Mucosa of rectum (tissue), 2 donors: ENCODE measurements around the gene FAM81A.
A peak's percentile ranks its signal among the peaks of the same experiment; 100 is the strongest.

ENCODE experiments used
- H3K27ac ChIP-seq, 2 donors: one replicate each; pipeline ENCODE4 v1.7.0; 2013; ENCODE audit warnings: inconsistent platforms in 2 of 2, low read depth in 2 of 2, low read length in 2 of 2
- H3K27me3 ChIP-seq, 2 donors: one replicate each; pipeline ENCODE4 v1.7.0; 2013; ENCODE audit warnings: low read length in 2 of 2; ENCODE audit not compliant: control insufficient read depth in 2 of 2, insufficient read depth in 2 of 2
- H3K36me3 ChIP-seq, 2 donors: one replicate each; pipeline ENCODE4 v1.7.0; 2013; ENCODE audit warnings: low read length in 2 of 2; ENCODE audit not compliant: control insufficient read depth in 2 of 2, insufficient read depth in 2 of 2
- H3K4me1 ChIP-seq, 2 donors: one replicate each; pipeline ENCODE4 v1.7.0; 2013; ENCODE audit warnings: low read length in 2 of 2, mild to moderate bottlenecking in 1 of 2; ENCODE audit not compliant: control insufficient read depth in 2 of 2, insufficient read depth in 2 of 2
- H3K4me3 ChIP-seq, 2 donors: one replicate each; pipeline ENCODE4 v1.7.0; 2013; ENCODE audit warnings: low read length in 2 of 2
- H3K9ac ChIP-seq, 2 donors: one replicate each; pipeline ENCODE4 v1.7.0; 2013; ENCODE audit warnings: low read length in 2 of 2, low read depth in 1 of 2, mild to moderate bottlenecking in 1 of 2
- H3K9me3 ChIP-seq, 2 donors: one replicate each; pipeline ENCODE4 v1.7.0; 2013; ENCODE audit warnings: low read length in 2 of 2; ENCODE audit not compliant: control insufficient read depth in 2 of 2
- donor health status: healthy.
- donor health status: Normal muscosa, but diverticular disease.

Gene FAM81A

DNA sequence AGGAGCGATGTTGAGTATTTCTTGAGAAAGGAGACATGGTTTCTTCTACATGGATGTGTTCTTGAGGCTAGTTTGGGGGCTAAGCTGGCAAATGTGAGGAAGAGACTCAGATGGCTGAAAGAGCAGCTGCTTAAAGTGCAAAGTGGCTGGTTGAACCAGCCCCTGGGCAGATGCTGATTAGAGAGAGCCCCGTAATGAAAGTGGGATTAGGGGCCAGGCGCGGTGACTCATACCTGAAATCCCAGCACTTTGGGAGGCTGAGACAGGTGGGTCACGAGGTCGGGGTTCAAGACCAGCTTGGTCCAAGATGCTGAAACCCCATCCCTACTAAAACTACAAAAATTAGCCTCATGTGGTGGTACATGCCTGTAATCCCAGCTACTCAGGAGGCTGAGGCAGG, 98.6 kb downstream of the FAM81A start:
- Histone ChIP-seq H3K36me3 (no peaks in the 10 kb centered on the region), H3K9ac (no peak overlapping the region), H3K4me1 (peaks cover 23 to 48% of the 10 kb centered on the region in 2 donors), H3K27me3 (no peaks in the 10 kb centered on the region), H3K4me3 (no peak overlapping the region), H3K27ac (peak overlapping the region in 1 of 2 donors; percentile 19), H3K9me3 (no peaks in the 10 kb centered on the region)

DNA sequence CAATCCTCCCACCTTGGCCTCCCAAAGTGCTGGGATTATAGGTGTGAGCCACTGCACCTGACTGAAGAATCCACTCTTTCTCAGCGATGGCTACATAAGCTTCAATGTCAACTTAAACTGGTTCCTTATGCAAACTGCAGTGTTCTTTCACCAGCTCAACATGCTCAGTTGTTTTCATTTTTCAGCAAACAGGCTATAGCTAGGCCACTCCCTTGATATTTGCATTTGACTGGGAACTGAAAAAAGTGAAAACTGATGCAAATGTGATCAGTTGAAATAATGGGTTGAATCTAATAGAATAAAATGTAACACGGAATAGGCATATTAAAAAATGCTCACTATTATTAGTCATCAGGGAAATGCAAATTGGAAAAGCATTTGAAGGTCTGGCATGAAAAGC, 99.4 kb downstream of the FAM81A start:
- Histone ChIP-seq H3K4me1 (peaks cover 19 to 41% of the 10 kb centered on the region in 2 donors), H3K4me3 (no peak overlapping the region), H3K36me3 (no peaks in the 10 kb centered on the region), H3K9me3 (no peaks in the 10 kb centered on the region), H3K27ac (peak overlapping the region in 1 of 2 donors; percentile 19), H3K9ac (peak overlapping the region in 1 of 2 donors; percentile 18), H3K27me3 (no peaks in the 10 kb centered on the region)

DNA sequence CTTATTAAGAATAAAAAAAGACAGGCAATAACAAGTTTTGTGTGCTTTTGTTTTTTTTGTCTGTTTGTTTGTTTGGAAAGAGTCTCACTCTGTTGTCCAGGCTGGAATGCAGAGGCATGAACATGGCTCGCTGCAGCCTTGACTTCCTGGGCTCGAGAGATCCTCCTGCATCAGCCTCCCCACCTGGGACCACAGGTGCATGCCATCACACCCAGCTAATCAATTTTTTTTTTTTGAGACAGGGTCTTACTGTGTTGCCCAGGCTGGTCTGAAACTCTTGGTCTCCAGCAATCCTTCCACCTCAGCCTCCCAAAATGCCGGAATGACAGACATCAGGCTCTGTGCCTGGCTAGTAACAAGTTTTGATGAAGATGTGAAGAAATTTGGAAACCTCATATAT, 100.5 kb downstream of the FAM81A start:
- Histone ChIP-seq H3K27me3 (no peaks in the 10 kb centered on the region), H3K4me1 (peaks cover 10 to 36% of the 10 kb centered on the region in 2 donors), H3K27ac (no peak overlapping the region), H3K4me3 (no peak overlapping the region), H3K9me3 (no peaks in the 10 kb centered on the region), H3K9ac (no peak overlapping the region), H3K36me3 (no peaks in the 10 kb centered on the region)

DNA sequence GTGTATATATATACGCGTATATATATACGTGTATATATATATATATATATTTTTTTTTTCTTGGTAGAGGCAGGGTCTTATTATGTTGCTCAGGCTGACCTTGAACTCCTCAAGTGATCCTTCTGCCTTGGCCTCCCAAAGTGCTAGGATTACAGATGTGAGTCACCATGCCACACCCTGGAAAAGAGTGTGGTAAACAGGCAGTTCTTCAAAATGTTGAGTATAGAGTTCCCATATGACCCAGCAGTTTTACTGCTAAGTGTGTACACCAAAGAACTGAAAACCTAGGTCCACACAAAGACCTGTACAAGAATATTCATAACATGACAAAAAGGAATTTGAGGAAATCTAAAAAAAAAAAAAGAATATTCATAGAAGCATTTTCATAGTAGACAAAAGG, 101.8 kb downstream of the FAM81A start:
- Histone ChIP-seq H3K4me3 (no peak overlapping the region), H3K9ac (no peak overlapping the region), H3K9me3 (no peaks in the 10 kb centered on the region), H3K27me3 (no peaks in the 10 kb centered on the region), H3K27ac (peak overlapping the region; percentile 78 to 79), H3K36me3 (no peaks in the 10 kb centered on the region), H3K4me1 (peaks cover 17 to 39% of the 10 kb centered on the region in 2 donors)

DNA sequence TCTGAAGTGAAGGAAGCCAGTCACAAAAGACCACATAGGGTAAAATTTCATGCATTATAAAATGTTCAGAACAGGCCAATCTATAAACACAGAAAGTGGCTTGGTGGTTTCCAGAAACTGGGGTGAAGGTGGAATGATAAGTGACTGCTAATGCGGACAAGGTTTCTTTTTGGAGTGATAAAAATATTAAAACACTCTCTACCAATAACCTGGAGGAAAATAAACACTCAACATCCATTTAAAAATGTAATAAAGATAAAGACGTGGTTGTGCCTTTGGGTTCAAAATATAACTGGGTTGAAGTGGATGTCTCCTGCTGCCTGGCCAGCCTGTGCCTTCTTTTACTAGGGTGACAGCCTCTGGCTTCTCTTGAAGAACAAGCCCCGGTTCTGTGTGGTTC, 102.7 kb downstream of the FAM81A start:
- Histone ChIP-seq H3K4me1 (peaks cover 12 to 38% of the 10 kb centered on the region in 2 donors), H3K4me3 (no peak overlapping the region), H3K36me3 (no peaks in the 10 kb centered on the region), H3K9me3 (no peaks in the 10 kb centered on the region), H3K27me3 (no peaks in the 10 kb centered on the region), H3K27ac (peak overlapping the region; percentile 78 to 79), H3K9ac (peak overlapping the region in 1 of 2 donors; percentile 51)

DNA sequence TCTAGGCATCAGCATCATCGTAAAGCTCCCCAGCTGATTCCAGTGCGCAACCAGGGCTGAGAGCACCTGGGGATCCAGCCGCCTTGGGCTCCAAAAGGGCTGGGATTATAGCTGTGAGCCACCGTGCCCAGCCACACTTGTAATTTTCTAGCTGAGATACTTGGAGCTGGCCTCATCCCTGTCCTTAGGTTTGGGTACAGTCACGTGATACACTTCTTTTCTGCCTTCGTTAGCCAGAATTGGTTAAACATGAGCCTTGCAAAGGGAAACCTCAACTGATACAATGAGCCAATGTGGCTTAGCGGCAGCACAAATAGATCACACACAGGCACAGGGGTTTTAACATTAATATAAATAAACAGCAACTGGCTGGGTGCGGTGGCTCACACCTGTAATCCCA, 103.8 kb downstream of the FAM81A start:
- H3K4me1 ChIP-seq: peaks cover 12 to 40% of the 10 kb centered on the region in 2 donors
- H3K9ac ChIP-seq: peak overlapping the region in 1 of 2 donors; percentile 6
- no peak overlapping the region for H3K4me3 ChIP-seq
- H3K27ac ChIP-seq: peak overlapping the region in 1 of 2 donors; percentile 79
- no peaks in the 10 kb centered on the region for H3K27me3 ChIP-seq
- H3K36me3 ChIP-seq: no peaks in the 10 kb centered on the region
- no peaks in the 10 kb centered on the region for H3K9me3 ChIP-seq

DNA sequence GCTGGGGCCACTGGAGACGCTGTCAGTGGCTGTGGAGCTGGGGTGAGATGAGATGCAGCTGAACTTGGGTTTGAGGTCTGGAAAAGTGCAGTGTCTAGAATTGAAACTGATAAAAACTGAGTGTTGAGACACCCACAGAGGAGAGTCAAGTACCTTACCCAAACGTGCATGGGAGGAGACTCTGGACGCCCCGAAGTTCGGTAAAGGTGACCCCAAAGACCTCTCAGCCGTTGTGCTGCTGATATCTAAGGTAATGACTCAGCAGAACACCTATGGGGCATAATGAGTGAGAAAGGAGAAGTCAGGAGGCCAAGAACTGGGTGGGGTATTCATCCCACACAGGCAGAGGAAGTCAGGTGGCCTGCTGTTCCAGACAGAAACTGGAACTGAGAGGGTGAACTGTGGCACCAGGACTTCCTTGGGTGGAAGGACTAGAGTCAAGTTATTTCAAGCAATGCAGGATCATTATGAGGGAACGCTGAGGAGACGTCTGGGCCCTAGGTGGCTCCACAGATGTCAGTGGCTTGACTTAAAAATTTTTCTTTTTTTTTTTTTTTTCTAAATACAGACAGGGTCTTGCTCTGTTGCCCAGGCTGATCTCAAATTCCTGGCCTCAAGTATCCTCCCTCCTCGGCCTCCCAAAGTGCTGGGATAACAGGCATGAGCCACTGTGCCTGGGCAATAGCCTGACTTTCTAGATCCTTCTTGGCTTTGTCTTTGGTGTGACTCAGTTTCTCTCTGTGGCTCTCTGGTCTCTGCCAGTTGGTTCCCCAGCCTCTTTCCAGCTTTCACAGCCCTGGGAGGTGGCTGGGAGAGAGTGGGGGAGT, 105.9 kb downstream of the FAM81A start:
- peaks cover 17 to 45% of the 10 kb centered on the region in 2 donors for H3K4me1 ChIP-seq
- no peaks in the 10 kb centered on the region for H3K9me3 ChIP-seq
- peak overlapping the region in 1 of 2 donors; percentile 30 for H3K27ac ChIP-seq
- H3K9ac ChIP-seq: no peak overlapping the region
- H3K36me3 ChIP-seq: no peaks in the 10 kb centered on the region
- no peaks in the 10 kb centered on the region for H3K27me3 ChIP-seq
- H3K4me3 ChIP-seq: no peak overlapping the region

DNA sequence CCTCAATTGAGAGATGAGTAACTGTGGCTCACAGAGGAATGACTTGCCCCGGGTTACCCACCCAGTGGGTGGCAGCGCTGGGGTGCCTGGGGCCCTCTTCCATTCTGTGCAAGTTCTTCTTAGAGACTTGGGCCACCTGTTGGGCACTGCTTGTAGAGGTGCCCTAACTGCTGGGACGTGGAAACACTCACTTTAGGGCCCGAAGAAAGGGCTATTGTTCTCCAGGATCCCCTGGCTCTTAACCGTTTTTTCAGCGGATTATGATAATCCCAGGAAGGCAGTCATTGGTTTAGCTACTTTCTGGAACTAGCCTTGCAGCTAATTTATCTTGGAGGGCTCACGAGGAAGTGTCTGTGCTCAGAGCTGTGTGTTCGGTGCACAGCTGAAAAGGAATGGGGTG, 107.6 kb downstream of the FAM81A start:
- Histone ChIP-seq H3K9ac (no peak overlapping the region), H3K27ac (no peak overlapping the region), H3K4me1 (peaks cover 20 to 52% of the 10 kb centered on the region in 2 donors)

DNA sequence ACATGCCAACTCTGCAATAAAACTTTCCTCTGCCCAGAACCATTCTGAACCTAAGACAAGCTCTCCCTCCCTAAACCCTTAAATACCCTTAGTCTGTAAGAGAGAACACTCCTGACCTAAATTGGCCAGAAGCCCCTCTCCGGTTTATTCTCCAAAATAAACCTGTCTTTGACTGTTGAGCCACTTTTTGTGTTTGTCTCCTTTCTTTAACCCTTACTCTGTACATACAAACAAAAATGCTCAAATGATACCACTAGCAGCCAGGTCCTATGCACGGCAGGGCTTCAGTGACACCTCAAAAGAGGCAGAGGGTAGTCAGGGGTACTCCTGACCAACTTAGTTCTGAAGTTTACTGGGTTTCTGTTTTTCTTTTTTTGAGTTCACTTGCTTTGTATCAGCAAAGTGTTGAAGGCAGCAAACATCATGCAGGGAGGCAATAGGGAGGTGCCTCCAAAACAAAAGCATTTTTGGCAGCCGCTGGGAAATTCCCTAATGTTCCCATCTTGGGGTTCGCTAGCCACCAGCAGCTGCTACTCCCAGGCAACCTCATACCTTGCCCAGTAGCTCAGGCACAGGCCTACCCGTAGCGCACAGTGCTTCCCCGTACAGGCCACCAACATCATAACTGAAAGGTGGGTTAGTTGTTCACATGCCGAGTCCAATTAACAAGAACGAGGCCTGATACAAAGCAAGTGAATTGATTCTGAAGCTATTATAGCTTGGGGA, 110.7 kb downstream of the FAM81A start:
- H3K4me1 ChIP-seq: peaks cover 19 to 46% of the 10 kb centered on the region in 2 donors
- no peaks in the 10 kb centered on the region for H3K9me3 ChIP-seq
- H3K27ac ChIP-seq: peak overlapping the region; percentile 83 to 88
- H3K4me3 ChIP-seq: no peak overlapping the region
- peak overlapping the region; percentile 14 to 29 for H3K9ac ChIP-seq
- H3K36me3 ChIP-seq: no peaks in the 10 kb centered on the region
- no peaks in the 10 kb centered on the region for H3K27me3 ChIP-seq

More for the DNA sequence above, 107.6 kb downstream of the FAM81A start:
- no peak overlapping the region for H3K4me3 ChIP-seq
- no peaks in the 10 kb centered on the region for H3K9me3 ChIP-seq
- no peaks in the 10 kb centered on the region for H3K27me3 ChIP-seq
- no peaks in the 10 kb centered on the region for H3K36me3 ChIP-seq
